T-helper 17 cell (primary cell): ENCODE data around the gene VPS52. TPM values are rescaled to one million over a fixed set of nuclear protein-coding genes. Genes with fewer than 3 reads are reported as not detected.
"Not testable (repeated sequence)": the region's sequence is repeated elsewhere in the genome, so short reads cannot be mapped to it uniquely, and the experiment has no call there.

ENCODE experiments used
- ATAC-seq: fragments of 150-1000 bp; cut with Tn5 transposase; 2 replicates; pipeline ENCODE4 v1.10.0; 2021; ENCODE audit warnings: mild to moderate bottlenecking, moderate library complexity
- DNase-seq, 3 donors: peaks; one replicate each; pipeline versions ENCODE4 v3.0.0 to v3.0.0-alpha.2; 2020 to 2021
- H3K9me3 ChIP-seq: one replicate; pipeline ENCODE4 v1.7.0; 2013; ENCODE audit warnings: low read length, mild to moderate bottlenecking; ENCODE audit not compliant: control insufficient read depth, poor library complexity, severe bottlenecking
- H3K27ac Mint-ChIP-seq: one replicate; pipeline ENCODE4 v1.8.0; 2022; ENCODE audit warnings: mild to moderate bottlenecking, moderate library complexity, mixed read lengths
- H3K27me3 Mint-ChIP-seq: one replicate; pipeline ENCODE4 v1.8.0; 2022; ENCODE audit warnings: mixed read lengths
- H3K36me3 Mint-ChIP-seq: one replicate; pipeline ENCODE4 v1.8.0; 2022; ENCODE audit warnings: low read depth, mixed read lengths
- H3K4me1 Mint-ChIP-seq: one replicate; pipeline ENCODE4 v1.8.0; 2022; ENCODE audit warnings: mild to moderate bottlenecking, mixed read lengths
- H3K4me3 Mint-ChIP-seq: one replicate; pipeline ENCODE4 v1.8.0; 2022; ENCODE audit warnings: mild to moderate bottlenecking, moderate library complexity, mixed read lengths
- total RNA-seq, 4 donors: library from RNA in 2 of 4; stranded (reverse) in 2 of 4; gene quantifications; one replicate each; pipeline ENCODE4 v1.2.3 and lab custom pipeline; 2022 to 2026

VPS52 gene
- total RNA-seq, 2 donors from 2014 or later = 66.5 to 68.3 TPM

DNA sequence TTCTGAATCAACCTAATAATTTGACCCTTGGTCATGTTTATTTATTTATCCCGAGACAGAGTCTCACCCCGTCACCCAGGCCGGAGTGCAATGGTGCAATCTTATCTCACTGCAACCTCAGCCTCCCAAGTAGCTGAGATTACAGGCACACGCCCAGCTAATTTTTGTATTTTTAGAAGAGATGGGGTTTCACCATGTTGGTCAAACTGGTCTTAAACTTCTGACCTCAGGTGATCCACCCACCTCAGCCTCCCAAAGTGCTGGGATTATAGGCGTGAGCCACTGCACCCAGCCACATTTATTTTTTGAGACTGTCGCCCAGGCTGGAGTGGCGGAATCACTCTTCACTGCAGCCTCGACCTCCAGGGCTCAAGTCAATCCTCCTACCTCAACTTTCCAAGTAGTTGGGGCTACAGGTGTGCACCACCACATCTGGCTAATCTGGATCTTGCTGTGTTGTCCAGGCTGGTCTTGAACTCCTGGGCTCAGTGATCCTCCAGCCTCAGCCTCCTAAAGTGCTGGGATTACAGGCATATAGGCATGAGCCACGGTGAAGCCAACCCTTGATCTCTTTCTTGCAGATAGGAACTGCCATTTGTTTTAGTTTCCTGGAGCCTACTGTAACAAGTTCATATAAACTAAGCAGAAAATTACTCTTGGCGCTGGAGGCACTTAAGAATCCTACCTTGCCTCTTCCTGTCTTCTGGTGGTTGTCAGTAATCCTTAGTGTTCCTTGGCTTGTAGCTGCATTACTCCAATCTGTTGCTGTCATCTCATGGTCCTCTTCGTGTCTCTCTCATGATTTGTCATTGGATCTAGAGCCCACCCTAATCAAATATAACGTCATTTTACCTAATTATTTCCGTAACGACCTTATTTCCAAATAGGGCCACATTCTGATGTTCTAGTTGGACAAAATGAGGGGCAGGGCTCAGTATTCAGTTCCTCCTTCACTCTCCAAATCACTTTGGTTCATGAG is 2.5 kb upstream of the VPS52 start:
- Mint-ChIP-seq H3K4me1 (peaks cover 60% of the 10 kb centered on the region), H3K36me3 (peaks cover 4% of the 10 kb centered on the region), H3K27me3 (no peaks in the 10 kb centered on the region), H3K27ac (peak overlapping the region; percentile 99), H3K4me3 (peak overlapping the region; percentile 91)
- no peak for ATAC-seq
- DNase-seq = no peak
- H3K9me3 ChIP-seq = no peaks in the 10 kb centered on the region

DNA sequence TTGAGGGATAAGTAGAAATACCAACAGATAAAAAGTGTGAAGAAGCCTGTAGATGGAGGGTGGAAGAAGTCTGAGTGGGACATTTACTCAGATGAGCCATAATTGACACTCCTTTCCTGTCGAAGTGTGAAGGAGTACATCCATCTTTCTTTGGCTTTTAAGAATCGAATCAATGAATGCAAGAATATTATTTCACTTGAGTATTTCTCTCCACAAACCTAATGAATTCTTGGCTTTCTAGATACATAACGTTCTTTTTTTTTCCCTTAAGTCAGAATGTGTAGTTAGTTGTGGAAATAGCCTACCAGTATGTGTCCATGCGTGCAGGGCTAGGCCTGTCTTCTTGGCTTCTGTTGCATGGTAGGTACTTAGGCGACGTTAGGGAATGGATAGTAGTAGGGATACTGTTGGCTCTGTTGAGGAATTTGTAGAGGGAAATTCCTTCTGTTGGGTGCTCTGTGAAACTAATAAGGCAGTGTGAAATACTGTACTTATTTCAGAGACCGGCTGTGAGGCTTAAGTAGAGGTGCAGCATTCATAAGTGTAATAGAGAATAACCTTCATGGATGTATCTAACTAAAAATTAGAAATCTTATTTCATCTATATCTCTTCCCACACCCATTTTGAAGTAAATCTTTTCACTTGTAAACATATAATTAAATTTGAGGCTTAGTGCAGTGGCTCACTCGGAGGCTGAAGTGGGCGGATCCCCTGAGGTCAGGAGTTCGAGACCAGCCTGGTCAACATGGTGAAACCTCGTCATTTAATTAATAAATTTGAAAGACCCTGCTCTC is 1.6 kb upstream of the VPS52 start:
- no peaks in the 10 kb centered on the region for H3K9me3 ChIP-seq
- no peak for ATAC-seq
- peak overlapping the region; percentile 96 for H3K4me3 Mint-ChIP-seq
- H3K36me3 Mint-ChIP-seq = peaks cover 4% of the 10 kb centered on the region
- peak overlapping the region; percentile 99 for H3K27ac Mint-ChIP-seq
- no peaks in the 10 kb centered on the region for H3K27me3 Mint-ChIP-seq
- no peak for DNase-seq
- peaks cover 55% of the 10 kb centered on the region for H3K4me1 Mint-ChIP-seq

DNA sequence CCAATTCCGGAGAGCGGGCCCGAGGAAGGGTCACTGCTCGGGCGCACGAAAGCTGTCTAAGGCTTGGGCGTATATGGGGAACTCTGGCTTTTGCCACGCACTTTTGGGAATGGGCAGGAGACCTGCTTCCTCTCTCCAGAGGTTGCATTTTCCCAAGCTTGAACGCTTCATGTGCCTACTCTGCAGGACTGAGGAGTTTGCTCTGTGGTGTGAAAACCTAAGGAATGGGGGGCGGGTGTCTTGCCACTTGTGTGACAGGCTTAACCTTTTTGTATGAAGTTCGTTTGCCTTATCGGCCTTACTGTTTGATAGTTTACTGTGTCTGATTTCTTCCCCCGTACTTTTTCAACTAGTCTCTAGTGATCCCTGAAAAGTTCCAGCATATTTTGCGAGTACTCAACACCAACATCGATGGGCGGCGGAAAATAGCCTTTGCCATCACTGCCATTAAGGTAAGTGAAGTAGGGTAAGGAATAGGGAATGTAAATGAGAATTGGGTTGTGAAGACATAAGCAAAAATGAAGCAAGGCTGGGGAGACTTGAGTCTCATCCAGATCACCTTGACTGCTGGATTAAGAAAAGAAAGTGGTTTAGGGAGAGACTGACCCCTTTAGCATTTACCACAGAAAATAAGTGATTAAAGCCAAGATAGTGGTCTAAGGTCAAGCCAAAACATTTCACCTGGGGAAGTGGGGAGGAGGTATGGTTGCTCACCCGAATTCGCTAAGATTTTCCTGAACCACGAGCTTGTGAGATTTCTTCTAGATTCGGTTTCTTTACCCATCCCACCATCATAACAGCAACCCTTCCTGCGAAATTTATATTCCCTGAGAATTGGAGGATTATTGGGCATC is 826 bp upstream of the VPS52 start:
- ATAC-seq (peak; percentile 0), DNase-seq (no peak)
- Mint-ChIP-seq H3K4me1 (peaks cover 47% of the 10 kb centered on the region), H3K27me3 (no peaks in the 10 kb centered on the region), H3K27ac (peak overlapping the region; percentile 99), H3K4me3 (peak overlapping the region; percentile 96), H3K36me3 (peaks cover 4% of the 10 kb centered on the region)
- H3K9me3 ChIP-seq = no peaks in the 10 kb centered on the region

DNA sequence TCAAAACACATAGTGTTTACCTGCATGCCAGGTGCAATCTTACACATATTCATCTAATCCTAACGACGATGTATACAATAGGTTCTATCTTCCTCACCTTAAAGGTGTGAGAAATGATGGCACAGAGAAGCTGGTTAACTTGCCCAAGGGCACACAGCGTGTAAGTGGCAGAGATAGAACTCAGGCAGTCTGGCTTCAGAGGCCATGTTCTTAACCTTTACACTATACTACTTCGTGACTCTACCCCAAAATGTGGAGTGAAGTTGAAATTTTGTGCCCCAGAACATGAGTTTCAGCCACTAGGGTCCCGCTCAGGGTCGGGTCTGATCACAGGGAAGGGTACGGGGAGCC is 584 bp downstream of the VPS52 start:
- peaks cover 40% of the 10 kb centered on the region for H3K4me1 Mint-ChIP-seq
- peak overlapping the region; percentile 99 for H3K27ac Mint-ChIP-seq
- H3K4me3 Mint-ChIP-seq = peak overlapping the region; percentile 96
- H3K27me3 Mint-ChIP-seq = no peaks in the 10 kb centered on the region
- no peaks in the 10 kb centered on the region for H3K9me3 ChIP-seq
- ATAC-seq (peak; percentile 54), DNase-seq (no peak)
- H3K36me3 Mint-ChIP-seq = peaks cover 4% of the 10 kb centered on the region

DNA sequence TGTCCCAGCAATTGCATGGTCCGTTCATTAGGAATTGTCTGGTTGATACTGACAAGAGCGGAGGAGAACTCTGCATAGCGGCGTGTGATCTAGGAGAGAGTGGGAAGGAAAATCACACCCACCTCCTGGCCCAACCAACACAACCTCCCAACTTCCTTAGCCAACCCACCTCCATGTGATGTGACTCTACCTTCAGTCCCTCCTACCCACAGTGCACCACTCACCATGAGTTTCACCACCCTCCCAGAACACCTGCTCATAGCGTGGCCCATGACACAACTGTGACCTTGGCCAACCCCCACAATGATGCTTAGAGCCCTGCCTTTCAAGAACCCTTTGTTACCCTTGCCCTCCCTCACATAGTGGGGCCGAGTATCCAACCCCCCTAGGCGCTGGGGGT is 7.7 kb downstream of the VPS52 start:
- Mint-ChIP-seq H3K27me3 (no peaks in the 10 kb centered on the region), H3K4me3 (no peak overlapping the region), H3K36me3 (no peaks in the 10 kb centered on the region), H3K27ac (no peak overlapping the region), H3K4me1 (peaks cover 3% of the 10 kb centered on the region)
- DNase-seq (no peak), ATAC-seq (no peak)
- H3K9me3 ChIP-seq = no peaks in the 10 kb centered on the region

DNA sequence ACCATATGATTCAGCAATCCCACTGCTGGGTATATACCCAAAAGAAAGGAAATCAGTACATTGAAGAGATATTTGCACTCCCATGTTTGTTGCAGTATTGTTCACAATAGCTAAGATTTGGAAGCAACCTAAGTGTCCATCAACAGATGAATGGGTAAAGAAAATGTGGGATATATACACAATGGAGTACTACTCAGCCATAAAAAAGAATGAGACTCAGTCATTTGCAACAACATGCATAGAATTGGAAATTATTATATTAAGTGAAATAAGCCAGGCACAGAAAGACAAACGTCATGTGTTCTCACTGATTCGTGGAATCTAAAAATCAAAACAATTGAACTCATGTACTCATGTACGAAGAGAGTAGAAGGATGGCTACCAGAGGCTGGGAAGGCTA is 9.2 kb downstream of the VPS52 start:
- H3K27ac Mint-ChIP-seq, H3K27me3 Mint-ChIP-seq, ATAC-seq, H3K4me1 Mint-ChIP-seq, DNase-seq, H3K36me3 Mint-ChIP-seq, H3K4me3 Mint-ChIP-seq, H3K9me3 ChIP-seq: not testable (repeated sequence)

GRCh38 chr6:33259032-33259431 is 12.6 kb downstream of the VPS52 start:
- Mint-ChIP-seq H3K4me3 (no peak overlapping the region), H3K27ac (no peak overlapping the region), H3K4me1 (no peaks in the 10 kb centered on the region), H3K36me3 (no peaks in the 10 kb centered on the region), H3K27me3 (no peaks in the 10 kb centered on the region)
- no peak for DNase-seq
- H3K9me3 ChIP-seq = no peaks in the 10 kb centered on the region
- no peak for ATAC-seq

- Mint-ChIP-seq H3K27ac (no peak overlapping the region), H3K4me1 (peaks cover 21% of the 10 kb centered on the region), H3K36me3 (peaks cover 3% of the 10 kb centered on the region), H3K27me3 (no peaks in the 10 kb centered on the region), H3K4me3 (no peak overlapping the region)
- DNase-seq (no peak), ATAC-seq (no peak)
- no peaks in the 10 kb centered on the region for H3K9me3 ChIP-seq
Observed at GRCh38 chr6:33254591-33254990, 17.1 kb downstream of the VPS52 start.

GRCh38 chr6:33252759-33253158 is 18.9 kb downstream of the VPS52 start:
- DNase-seq = no peak
- H3K27me3 Mint-ChIP-seq = no peaks in the 10 kb centered on the region
- H3K4me3 Mint-ChIP-seq = no peak overlapping the region
- no peaks in the 10 kb centered on the region for H3K9me3 ChIP-seq
- H3K27ac Mint-ChIP-seq = peak overlapping the region; percentile 65
- H3K4me1 Mint-ChIP-seq = peaks cover 28% of the 10 kb centered on the region
- peaks cover 3% of the 10 kb centered on the region for H3K36me3 Mint-ChIP-seq
- no peak for ATAC-seq

DNA sequence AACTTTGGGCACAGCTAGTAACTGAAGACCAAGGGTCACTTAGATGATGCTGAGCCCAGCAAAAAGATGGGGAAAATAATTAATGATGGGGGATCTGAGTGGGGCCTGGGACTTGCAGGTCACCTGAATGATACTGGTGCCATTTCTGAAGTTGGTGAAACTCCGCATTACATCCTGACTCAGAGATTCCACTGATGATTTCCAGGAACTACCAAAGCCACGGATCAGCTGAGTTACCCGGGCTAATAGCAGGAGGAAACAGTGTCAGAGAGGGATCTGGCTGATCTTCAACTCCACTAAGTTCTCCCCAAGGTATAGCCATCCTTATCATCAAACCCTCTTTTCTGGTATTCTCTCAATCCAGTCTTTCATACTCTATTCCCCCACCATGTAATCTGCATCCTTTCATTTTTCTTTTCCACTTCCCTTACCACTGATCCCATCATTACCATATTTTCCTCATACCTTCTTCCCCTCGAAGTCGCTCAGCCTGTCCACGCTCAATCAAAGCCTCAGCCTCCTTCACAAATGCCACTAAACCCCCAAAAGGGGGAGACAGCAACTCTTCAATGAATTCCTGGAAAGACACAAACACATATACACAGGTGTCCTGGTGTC is 20.2 kb downstream of the VPS52 start:
- peaks cover 3% of the 10 kb centered on the region for H3K36me3 Mint-ChIP-seq
- DNase-seq (no peak), ATAC-seq (no peak)
- H3K4me3 Mint-ChIP-seq = peak overlapping the region; percentile 55
- H3K9me3 ChIP-seq = no peaks in the 10 kb centered on the region
- peaks cover 28% of the 10 kb centered on the region for H3K4me1 Mint-ChIP-seq
- H3K27ac Mint-ChIP-seq = peak overlapping the region; percentile 65
- no peaks in the 10 kb centered on the region for H3K27me3 Mint-ChIP-seq

- ATAC-seq (no peak), DNase-seq (no peak)
- Mint-ChIP-seq H3K27ac (peak overlapping the region; percentile 98), H3K36me3 (peaks cover 3% of the 10 kb centered on the region), H3K27me3 (no peaks in the 10 kb centered on the region), H3K4me3 (peak overlapping the region; percentile 93), H3K4me1 (peaks cover 28% of the 10 kb centered on the region)
- no peaks in the 10 kb centered on the region for H3K9me3 ChIP-seq
Observed at GRCh38 chr6:33250731-33251130, 20.9 kb downstream of the VPS52 start.

GRCh38 chr6:33249732-33250630 is 21.7 kb downstream of the VPS52 start:
- no peak for DNase-seq
- peak overlapping the region; percentile 98 for H3K27ac Mint-ChIP-seq
- H3K9me3 ChIP-seq = no peaks in the 10 kb centered on the region
- H3K27me3 Mint-ChIP-seq = no peaks in the 10 kb centered on the region
- no peak for ATAC-seq
- H3K4me3 Mint-ChIP-seq = peak overlapping the region; percentile 93
- peaks cover 3% of the 10 kb centered on the region for H3K36me3 Mint-ChIP-seq
- peaks cover 28% of the 10 kb centered on the region for H3K4me1 Mint-ChIP-seq
